CD4-positive, alpha-beta T cell treated with Interleukin-17A for 4 hours (primary cell): ENCODE measurements around the gene FBXO38.
A peak's percentile ranks its signal among the peaks of the same experiment; 100 is the strongest.

Source experiments
- DNase-seq: peaks from one replicate; pipeline ENCODE4 v3.0.0-alpha.2; 2020; ENCODE audit warnings: mixed read lengths

The FBXO38 gene

DNA sequence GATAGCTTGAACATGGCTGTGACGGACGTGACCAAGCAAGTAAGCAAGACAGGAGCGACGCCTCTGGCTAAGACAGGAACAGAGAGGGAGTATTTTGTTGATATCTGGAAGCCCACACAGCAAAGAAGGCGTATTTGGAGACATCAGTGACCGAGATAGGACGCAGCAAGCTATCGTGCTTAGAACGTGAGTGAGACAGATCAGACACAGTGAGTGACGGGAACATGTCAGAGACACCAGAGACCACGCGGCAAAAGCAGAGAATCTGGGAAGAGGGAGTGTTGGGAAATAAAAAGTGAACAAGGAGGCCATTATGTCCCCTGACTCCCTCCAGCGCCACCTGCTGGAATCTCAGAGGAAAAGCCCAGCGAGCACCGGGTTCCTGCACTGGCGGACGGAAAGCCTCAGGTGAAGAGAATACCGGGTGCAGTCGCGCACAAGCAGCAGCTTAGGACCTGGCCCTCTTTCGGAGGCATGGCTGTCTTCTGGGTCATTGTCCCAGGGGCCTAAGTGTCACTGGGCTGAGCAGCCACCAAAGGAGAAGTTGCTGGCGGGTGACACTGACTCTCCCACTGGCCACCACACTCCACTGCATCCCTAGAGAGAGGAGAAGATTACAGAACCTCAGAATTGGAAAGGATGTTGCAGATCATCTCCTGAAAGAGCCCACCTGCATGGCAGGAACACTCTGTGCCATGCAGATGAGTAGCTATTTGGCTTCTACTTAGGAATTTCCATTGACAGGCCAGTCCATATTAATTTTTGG, 99.1 kb downstream of the FBXO38 start:
- DNase-seq = peak; percentile 65

DNA sequence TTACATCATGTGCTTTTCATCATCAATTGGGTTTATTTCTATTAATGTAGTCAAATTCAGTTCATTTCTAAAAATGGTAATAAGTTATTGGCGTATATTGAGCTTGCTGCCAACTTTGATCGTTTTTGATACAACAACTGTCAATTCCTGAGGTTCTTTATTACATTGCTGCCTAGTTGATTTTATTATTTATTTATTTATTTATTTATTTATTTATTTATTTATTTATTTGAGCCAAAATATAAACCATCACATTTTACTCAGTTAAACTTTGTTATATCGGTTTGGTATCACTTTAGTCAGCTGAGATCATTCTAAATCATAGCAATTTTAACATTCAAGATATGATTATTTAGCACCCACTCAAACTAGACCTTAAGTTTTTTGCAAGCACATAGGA, 100.0 kb downstream of the FBXO38 start:
- DNase-seq = no peak

DNA sequence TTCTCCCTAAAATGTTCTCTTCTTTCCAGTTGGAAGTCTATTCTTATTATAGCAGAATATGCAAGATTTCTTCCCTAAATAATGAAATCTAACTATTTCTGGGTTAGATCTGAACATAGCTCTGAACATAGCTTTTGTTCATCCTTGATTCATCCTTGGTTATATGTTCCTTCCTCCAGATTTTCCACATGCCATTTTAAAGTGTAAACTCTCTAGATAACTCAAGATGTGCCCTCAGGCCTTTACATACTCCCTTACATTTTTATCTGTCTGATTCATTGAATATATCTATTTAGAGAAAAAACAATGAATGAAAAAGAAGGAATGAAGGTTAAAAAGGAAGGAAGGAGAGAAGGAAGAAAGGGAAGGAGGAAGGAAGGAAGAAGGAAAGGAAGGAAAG, 100.9 kb downstream of the FBXO38 start:
- DNase-seq = no peak

DNA sequence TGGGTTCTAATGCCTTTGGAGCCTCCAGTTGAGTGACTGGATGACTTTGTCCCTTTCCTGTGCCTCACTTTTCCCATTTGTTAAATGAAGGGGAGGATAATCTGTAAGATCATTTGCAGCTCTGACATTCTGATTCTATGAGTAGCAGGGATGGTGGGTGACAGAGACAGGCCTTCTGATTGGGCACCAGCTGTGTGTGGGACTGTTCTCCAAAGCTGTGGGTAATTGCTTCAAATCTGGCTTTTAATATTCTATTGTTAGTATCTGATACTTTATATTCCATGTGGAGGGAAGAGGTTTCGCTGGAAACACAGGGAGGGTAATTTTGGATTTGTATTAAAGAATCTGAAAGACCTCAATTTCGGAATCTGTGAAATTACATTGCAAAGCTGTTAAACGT, 102.7 kb downstream of the FBXO38 start:
- DNase-seq = no peak

DNA sequence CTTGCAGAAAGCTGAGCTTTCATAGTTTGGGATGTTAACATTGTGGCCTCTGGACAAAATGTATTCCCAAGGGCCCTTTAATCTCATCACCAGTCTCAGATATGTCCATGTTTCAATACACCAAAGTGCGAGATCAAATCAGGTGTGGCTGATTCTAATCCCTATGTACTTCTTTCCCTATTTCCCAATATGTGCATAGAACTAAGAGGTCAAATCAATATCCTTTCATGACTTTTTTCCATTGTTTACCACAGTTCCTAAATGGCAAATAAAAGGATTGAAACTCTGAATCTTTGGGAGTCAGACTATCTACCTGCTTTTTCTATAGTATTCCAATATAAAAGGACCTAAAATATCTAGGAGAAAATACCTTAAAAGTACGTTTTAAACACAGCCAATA, 105.0 kb downstream of the FBXO38 start:
- DNase-seq = no peak

DNA sequence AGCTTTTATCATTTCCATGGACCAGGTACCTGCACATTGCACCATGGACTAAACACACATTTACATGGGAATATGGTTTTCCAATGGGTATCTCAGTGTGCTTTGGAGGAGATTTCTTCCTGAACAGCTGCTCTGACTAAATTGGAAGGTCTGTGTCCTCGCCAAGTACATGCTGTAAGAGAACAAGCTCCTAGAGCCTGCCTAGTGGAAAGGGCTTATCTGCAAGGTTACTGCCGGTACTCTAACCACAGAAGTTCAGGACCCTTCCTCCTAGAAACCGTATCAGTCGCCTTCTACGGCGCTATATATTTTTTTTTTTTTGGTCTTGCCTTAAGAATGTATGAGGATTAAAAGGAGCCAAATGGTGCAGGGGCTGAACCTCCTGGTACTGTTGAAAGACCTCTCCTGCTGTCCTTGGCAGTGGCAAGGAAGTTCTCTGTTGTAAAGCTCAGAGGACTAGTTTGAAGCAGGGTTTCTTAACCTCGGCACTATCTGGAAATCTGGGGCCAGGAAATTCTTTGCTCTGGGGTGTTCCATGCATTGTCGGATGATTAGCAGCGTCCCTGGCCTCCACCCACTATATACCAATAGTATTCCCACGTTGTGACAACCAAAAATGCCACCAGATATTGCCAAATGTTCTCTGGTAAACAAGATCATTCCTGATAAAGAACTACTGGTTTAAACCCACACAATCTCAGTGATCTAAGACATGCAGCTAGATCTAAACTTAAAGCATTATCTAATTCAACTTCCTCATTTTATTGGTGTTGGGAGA, 107.4 kb downstream of the FBXO38 start:
- no peak for DNase-seq

DNA sequence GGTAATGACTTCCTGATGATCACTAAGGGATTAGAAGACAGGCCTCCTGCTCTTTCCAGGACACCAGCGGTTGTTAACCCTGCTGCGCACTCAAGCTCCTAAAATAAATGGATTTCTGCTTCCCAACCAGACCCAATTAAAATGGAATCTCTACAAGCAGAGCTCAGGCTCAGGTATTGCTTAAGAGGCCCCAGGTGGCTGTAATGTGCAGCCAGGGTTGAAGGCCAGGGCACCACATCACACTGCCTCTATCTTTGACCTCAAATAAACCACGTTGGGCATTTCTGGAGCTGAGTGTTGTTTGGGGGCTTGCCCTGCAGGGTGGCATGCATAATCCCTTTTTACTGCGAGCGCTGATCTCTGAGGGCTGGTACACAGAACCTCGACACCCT, 108.0 kb downstream of the FBXO38 start:
- DNase-seq = no peak

DNA sequence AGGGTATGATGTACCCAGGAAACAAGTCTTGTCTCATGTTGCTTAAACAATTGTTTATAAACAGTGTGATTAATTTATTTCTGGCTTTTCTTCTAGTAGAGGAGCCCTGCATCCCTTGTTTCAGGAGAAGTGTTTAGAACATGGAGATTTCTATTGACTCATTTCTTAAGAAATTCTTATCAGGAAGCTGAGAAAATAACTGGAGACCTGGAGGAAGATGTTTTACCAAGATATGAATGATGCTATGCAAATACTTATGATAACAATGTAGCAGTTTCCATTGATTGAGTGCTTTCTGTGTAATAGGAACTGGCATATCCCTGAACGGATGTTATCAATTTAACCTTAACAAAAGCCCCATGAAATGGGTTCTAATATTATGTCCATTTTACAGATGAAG, 108.6 kb downstream of the FBXO38 start:
- no peak for DNase-seq
